Measurements from ENCODE around the gene GSTO1.

The GSTO1 gene

DNA sequence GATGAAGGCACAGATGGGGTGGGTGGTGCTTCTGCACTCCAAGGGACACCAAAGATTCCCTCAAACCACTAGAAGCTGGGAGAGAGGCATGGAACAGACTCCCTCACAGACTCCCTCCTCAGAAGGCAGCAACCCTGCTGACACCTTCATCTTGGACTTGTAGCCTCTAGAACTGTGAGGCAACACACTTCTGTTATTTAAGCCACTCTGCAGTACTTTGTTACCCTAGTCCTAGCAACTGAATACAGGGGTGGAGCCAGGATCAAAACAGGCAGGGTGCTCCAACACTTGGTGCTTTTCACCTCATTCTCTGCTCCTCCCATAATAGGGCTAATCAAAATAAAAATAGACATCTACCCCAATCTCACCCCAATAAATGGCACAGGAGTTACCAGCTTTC is 2.3 kb upstream of the GSTO1 start:
- no peak for DNase-seq

DNA sequence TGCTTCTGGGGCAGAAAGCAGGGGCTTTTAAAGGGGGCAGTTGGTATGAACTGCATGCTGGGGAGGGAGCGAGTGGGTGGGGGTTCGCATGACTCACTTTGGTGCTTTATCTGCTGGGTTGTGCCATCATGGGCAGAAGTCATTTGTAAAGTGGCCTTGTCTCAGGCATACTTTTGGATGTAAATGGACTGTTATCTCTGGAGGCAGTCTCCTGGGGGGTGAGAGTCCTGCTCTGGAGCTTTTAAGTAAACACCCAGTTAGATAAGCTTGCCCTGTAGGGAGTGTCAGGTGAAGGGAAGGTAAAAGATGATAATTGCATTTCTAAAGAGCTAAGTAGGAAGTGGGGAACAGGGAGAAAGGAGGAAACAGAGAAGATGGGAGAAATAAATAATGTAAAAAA is 1.6 kb upstream of the GSTO1 start:
- DNase-seq, result no peak

DNA sequence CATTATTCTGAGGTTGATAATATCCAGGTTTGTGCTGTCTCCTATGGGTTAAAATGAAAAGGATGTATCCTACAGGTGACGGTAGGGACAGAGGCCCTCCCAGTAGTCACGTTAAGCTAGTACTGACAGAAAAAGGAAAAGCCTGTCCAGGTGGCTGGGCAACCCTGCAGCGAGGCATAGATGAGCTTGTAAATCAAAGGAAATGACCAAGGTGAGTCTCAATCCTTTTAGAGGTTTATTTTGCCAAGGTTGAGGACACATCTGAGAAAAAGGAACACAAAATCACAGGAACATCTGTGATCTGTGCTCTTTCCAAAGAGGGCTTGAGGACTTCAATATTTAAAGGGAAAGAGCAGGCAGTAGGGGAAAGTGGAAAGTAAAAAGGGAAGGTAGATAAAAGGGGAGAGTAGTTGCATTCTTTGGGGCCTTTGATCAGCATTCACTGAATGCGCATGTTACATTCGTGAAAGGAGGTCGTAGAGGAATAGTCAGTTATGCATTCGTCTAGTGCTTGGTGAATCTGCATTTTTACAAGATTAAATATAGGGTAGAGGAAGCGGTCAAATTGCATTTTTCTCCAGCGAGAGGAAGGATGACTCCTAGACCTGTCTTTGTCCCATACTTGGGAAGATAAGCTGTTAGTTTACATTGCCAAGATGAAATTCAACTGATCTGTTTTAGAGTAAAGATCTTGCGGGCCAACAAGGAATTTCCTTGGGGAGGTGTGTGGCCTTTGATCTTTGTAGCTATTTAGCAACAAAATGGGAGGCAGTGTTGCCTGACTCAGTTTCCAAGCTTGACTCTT is 884 bp upstream of the GSTO1 start:
- DNase-seq, result no peak

DNA sequence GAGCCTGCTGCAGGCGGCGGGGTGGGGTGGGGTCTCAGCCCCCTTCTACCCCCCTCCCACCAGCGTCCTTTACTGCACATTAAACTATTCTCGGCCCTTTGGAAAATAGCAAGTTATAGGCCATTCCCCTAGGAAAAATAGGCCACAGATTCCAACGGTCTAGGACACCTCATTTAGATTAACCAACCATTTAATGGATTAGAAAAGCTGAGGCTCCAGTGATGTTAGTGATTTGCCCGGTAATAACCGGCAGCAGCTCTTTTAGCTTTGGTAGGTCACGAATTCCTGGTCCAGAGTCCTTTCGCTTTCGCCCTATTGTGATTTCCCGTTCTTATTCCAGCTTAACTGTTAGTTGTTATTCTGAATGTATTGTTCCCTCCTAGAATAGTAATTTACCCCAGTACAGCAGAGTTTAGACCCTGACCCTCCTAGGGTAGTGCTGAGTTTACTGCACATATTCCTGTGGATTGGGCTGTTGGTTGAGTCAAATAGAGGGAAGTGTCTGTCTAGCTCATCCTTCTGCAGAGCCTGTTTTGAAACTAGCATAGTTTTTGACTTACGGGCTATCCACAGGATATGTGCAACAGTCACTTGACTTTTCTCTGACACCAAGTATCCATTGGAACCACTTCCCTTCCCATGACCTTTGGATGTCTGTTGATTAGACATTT is 754 bp downstream of the GSTO1 start:
- DNase-seq, result no peak

DNA sequence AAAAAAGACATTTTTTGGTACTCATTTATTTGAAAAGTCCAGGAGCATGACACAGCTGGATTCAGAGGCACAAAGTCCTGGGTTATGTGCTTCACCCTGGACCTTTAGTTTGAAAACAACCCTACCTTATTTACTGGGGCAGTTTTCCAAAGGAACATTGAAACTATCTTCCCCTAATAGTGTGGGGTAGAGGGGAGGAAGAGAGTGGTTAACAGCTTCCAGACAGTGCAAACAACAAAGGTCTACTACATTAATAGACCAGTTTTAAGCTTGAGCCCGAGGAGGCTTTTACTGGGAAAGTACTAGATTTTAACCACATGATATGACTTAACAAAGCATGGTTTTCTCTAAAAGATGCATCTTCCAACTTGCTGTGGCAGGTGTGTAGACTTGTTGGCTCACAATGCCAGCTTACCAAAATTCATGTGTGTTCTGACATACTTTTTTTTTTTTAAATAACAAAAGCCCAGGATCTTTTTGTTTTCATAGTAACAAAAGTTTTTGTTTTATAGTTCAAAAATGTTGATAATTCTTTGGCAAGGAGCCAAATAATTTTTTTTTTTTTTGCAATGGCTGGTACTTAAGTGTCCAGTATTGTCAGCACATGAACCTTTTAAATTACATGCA is 1.8 kb downstream of the GSTO1 start:
- no peak for DNase-seq

DNA sequence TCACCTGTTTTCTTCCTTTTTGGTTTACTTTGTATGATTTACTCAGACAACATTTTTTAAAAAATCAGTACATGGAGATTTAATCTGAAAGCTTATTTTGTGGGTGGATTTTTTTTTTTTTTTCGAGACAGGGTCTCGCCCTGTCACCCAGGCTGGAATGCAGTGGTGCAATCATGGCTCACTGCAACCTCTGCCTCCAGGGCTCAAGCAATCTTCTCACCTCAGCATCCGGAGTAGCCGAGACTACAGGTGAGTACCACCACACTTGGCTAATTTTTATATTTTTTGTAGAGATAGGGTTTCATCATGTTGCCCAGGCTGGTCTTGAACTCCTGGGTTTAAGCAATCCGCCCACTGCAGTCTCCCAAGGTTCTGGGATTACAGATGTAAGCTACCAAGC is 2.5 kb downstream of the GSTO1 start:
- DNase-seq, result no peak

DNA sequence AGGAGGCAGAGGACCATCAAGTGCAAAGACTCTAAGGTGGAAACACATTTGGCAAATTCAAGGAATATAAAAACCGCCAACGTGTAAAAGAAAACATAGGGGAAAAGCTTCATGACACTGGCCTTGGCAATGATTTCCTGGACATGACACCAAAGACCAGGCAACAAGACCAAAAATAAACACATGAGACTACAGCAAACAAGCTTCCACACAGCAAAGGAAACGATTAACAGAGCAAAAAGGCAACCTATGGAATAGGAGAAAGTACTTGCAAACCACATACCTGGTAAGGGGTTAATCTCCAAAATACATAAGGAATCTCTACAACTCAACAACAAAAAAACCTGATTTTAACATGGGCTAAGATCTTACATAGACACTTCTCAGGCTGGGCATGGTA is 3.5 kb downstream of the GSTO1 start:
- no peak for DNase-seq

DNA sequence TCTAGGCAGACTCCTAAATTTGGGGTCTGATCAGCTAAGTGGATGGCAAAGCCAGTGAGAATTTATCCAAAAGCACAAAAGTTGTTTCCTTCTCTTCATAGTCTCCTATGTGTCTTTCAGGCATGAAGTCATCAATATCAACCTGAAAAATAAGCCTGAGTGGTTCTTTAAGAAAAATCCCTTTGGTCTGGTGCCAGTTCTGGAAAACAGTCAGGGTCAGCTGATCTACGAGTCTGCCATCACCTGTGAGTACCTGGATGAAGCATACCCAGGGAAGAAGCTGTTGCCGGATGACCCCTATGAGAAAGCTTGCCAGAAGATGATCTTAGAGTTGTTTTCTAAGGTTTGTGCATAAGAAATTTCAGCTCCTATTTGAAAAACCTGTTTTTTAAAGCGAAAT is 4.8 kb downstream of the GSTO1 start:
- DNase-seq, result no peak

DNA sequence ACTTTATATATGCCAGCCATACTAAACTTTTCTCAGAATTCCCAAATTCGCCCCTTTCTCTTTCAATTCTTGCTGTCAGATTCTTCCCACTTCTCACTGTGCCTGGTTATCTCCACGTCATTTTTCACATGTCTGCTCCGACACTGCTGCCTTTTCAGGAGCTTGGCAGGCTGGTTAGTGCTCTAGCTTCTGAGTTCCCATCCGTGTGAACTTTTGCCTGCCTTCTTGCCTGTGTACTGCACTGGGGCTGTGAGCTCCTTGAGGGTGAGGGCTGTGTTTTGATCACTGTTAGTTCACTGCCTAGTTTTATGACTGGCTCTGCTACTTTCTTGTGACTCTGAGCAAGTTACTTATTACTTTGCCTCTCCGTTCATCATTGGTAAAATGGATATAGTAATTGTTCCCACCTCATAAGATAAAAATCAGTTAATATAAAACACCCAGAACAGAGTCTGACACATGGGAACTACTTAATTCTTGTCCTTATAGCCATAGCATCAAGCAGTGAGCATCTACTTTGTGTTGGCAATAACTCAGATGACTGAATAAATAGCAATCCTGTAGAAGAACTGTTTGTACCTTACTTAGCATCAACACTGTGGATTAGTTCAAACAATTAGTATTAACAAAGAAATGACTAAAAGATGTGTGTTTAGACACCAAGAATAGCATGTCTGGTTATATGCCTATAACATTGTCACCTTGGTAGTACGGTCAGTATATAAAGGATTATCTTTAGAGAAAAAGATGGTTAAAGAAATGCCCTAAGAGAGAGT is 5.5 kb downstream of the GSTO1 start:
- DNase-seq, result no peak

DNA sequence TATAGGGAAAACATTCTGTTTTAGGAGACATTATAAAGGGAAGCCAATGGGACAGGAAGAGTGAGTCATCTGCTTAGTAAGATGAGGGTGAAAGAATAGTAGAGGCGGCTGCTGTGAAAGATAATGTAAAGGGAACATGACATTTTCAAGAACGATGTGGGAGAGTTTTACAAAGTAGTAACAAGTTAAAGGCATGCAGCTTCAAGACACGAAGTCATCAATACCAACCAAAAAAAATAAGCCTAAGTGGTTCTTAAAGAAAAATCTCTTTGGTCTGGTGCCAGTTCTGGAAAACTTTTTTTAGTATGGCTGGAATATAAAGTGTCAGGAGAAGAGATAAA is 6.1 kb downstream of the GSTO1 start:
- DNase-seq, result no peak

DNA sequence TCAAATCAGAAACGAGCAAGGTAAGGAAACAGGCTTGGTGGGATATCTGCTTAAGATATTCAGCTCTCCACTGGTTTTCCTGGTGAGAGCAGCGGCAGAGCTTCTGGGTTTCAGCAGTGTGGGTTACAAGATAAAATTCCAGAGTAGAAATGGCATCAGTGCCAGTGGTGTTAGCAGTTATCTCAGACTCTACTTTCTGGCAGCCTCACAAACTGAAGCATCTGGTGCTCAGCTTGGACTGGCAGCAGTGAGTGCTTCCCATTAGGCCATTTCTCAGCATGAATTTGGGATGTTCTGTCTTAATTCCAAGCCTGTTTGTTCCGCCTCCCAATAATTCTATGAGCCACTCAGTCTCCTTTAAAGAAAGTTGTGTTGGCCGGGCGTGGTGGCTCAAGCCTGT is 7.4 kb downstream of the GSTO1 start:
- DNase-seq, result no peak

DNA sequence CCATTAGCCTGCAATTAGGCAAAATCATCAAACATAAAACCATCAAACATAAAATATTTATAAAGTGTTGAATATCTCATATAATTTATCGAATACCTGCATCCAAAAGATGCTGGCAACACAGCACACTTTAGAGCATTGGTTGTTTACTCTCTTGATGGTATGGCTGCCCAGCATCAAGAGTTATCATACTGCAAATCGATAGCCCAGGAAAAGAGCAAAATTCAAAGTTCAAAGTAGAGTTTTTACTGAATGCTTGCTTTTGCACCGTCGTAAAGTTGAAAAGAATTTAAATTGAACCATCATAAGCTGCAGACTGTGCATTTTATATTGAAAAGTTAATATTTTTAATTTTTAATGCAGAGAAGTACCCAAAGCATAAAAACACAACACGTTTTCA is 10.1 kb downstream of the GSTO1 start:
- DNase-seq, result no peak

DNA sequence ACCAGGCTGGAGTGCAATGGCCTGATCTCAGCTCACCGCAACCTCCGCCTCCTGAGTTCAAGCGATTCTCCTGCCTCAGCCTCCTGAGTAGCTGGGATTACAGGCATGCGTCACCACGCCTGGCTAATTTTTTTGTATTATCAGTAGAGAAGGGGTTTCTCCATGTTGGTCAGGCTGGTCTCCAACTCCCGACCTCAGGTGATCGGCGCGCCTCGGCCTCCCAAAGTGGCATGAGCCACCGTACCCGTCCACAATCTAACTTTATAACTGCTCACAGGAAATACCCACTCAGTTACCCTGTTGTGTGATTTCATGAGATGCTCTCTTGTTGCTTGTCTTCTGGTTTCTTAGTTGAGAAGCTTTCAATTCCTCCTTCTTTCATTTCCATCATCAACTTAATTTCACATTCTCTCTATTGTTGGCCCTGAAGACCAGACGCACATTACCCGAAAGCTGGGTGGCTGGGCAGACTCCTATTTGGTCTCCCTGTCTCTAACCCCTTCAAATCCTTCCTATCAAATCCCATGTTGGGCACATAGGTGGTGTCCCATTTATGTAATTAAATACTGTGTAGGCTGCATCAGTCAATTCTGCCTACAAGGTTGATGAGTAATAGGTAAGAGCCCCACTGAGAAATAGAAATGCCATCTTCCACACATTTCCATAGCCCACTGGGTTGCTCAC is 13.2 kb downstream of the GSTO1 start:
- no peak for DNase-seq

DNA sequence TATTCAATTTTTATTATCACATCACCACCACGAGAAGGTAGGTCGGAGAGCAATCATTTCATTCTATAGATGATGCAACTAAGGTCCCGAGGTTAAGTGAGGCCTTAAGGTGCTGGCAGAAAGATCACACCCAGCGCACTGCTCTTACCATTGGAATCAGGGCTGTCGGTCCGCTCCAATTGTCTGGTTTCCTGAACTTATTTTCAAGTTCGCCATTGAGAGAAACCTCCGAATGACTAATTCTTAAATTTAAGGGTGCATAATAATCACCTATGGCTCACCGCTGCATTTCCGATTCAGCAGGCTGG is 13.7 kb downstream of the GSTO1 start:
- no peak for DNase-seq

DNA sequence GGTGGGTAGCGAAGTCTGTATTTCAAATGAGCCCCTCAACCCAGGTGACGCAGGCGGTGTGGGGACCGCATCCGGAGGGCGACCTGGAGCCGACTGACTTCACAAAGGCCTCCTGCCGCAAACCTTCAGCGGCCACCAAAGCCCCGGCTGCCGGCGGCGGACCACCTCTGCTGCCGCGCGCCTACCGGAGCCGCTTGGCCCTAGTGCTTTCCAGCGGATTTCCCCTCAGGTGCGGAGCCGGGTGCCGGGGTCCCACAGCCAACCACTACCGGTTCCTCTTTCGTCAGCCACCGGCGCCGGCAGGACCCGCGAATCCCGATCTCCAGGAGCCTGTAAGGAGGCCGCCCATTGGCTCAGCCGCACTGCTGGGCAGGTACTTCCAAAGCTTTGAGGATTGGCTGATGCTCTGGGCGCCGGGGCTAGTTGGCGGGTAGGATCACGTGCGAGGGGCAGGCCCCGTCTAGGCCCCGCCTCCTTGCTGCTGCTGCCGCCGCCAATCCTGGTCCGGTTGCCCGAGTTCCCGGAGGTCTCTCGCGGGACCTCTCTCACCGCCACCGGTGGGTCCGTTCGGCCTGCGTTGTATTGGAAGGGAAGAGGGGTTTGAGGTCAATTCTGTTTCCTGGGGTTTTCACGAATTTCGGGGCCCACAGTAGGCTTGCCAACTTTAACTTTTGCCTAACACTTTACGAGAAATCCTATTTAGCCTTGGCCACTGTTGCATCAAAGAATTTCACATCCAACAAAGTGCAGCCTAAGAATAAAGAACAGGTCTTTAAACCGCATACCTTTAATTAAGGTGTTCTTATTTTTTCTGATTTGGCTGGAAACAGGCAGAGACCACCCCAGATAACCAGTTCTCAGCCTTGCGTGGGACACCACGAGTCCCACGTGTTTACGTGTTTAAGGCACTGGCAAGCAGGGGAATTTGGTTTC is 14.3 kb downstream of the GSTO1 start, which contains the start of gene GSTO2:
TSS of gene GSTO2 (plus strand) at position 472 of the 933 bp plus-strand sequence. CDS start 5,732 bp downstream, outside the sequence.
- peak; percentile 66 for DNase-seq

DNA sequence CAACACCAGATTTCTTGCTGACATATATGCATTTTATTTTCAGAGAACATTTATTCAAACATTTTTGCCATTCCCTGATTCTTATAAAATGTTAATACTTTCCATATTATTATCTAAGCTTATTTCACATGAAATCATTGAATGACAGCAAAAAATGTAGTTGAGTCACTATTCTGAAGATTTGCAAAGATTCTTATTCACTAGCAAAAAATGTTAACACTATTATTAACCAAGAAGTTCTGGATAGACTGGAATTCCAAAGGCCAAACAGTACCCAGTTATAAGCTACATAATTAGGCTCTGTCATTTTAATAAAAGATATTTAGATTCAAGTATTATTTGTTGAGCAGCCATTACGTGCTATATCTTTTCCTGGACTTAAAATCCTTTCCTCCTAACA is 18.6 kb downstream of the GSTO1 start:
- DNase-seq, result no peak

DNA sequence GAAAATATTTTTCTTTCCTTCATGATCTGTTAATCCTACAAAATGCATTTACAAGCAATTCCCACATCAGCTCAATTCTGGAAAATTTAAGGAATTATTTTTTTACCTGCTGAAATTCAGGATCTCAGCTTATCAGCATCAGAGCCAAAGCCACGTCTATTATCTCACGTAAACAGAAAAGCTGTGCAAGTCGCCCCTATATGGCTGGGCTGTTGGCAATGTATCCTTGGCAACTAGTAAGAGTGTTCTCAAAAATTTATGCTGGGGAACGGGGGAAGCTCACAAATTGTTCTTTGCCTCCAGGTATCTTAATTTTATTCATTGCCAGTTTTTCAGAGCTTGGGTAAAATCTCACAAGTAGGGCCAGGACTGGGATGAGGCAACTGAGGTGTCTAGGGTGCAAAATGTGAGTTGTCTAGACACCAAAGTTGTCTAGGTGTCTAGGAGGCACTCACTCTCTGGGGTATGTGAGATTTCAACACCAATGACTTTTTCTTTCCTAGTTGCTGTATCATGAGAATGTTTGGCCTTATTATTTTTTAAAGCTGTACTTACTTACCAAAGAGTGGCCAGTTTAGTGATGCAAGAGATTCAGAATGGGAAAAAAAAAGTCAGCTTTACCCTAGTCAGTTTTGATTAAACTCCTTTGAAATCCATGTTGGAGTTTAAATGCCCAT is 19.3 kb downstream of the GSTO1 start:
- no peak for DNase-seq

DNA sequence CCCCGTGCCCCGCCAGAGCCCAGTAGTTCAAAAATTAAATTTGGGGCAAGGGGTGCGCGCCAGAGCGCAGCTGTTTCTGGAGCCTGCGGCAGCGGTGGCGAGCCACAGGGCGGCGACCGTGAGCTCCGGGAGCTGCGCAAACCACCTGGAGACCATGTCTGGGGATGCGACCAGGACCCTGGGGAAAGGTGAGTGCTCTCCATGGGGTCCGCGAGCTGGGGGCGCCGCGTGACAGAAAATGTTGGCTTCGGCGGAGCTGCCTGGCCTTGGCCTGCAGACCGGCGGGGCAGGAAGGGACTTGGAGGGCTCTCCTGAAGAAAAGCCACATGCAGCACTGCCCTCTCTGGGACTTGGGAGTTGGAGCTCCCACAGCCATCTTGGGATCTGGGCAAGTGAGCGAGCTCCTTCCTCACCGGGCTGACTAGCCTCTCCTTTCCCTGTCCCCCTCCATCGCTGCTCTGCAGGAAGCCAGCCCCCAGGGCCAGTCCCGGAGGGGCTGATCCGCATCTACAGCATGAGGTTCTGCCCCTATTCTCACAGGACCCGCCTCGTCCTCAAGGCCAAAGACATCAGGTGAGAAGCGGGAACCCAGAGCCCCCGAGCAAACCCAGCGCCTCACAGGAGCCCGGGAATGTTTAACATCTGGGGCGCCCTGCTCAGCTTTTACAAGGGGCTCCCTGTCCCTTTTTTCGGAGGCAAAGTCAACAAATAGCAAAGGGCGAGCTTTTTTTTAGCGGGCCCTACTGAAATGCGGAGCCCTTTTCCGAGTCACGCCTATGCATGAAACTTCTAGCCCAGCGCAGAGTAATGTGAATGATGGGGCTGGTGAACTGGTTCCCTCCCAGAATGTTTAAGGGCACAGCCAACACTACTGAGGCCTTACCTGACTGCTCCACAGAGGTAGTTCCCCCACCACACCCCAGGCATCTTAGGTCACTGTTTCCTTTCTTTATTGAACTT is 20.4 kb downstream of the GSTO1 start:
- DNase-seq, result no peak

DNA sequence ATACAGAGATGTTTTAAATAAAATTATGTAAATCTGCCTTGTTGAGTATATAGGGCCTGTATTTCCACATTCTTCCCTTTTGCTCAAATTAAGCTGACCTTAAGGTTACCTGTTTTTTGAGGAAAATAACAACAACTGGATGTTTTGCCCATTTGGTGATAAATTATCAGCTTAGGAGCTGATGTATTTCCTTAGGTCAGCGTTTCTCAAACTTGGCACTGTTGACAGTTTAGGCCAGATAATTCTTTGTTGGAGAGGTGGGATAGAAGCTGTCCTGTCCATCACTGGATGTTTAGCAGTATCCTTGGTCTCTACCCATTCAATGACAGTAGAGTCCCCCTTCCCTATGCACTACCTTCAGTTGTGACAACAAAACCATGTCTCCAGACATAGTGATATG is 21.5 kb downstream of the GSTO1 start:
- no peak for DNase-seq

DNA sequence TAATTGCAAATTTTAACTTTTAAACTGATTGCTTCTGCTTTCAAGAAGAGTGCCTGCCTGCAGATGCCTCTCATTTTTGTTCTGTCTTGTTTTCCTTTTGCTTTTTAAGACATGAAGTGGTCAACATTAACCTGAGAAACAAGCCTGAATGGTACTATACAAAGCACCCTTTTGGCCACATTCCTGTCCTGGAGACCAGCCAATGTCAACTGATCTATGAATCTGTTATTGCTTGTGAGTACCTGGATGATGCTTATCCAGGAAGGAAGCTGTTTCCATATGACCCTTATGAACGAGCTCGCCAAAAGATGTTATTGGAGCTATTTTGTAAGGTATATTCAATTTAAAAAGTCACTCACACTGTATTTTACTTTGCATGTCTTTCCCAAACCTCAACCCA is 23.1 kb downstream of the GSTO1 start:
- no peak for DNase-seq

Data from cortex of kidney (tissue), 1 donor.